NCI-H1694 treated with DMSO at 0.1 percent for 48 hours (cell line): ENCODE results near the gene IGFL4.

Experiments used
- DNase-seq: peaks from one replicate; lab custom pipeline; 2025; lab: John Stamatoyannopoulos, UW

IGFL4 gene

DNA sequence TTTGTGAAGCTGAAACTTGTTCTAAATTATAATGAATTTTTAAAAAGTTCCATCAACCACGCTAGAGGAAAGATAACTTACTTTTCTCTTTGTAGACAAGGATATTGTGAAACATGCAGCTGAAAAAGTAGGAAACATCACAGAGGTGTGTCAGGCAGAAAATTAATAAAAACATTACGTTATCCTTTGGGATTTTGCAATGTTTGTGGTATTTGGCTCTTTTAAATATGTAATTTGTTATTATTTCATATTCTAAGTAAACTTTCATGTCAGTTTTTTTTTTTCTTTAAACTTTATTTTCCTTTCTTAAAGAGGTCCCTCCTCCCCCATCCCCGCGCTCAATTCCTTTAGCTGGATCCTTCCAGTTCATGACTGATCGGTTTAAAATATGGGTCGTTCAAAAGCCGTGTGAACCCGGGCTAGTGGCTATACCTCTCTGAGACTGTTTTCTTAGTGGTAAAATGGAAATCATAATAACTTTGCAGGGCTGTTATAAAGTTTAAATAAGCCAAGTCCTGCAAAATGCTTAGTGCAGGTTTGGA, 46.3 kb downstream of the IGFL4 start:
- no peak for DNase-seq

DNA sequence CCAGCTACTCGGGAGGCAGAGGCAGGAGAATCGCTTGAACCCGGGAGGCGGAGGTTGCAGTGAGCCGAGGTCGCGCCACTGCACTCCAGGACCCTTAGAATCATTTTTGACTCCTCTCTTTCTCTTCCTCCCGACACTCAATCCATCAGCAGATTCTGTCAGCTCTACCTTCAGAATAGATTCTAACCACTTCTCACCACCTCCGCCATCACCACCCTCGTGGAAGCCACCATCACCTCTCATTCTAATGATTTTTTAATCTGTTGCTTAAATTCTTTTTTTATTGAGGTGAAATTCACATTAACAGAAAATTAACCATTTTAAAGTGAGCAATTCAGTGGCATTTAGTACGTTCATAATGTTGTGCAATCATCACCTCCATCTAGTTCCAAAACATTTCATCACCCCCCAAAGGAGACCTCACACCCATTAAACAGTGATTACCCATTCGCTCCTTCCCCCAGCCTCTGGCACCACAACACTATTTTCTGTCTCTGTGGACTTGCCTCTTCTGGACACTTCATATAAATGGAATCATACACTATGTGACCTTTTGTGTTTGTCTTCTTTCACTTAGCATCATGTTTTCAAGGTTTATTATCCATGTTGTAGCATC, 50.6 kb downstream of the IGFL4 start:
- DNase-seq, result no peak
